H1 (cell line): ENCODE measurements around the gene ABCD1.

Experiments
- CTCF ChIP-seq, 3 experiments: IDR thresholded peaks; 1 replicate in 2 of 3; 2 replicates in 1 of 3; pipeline versions ENCODE4 v1.5.1 to v1.6.1; 2011; ENCODE audit warnings: low read length in 3 of 3, mild to moderate bottlenecking in 3 of 3, inconsistent platforms in 2 of 3, low read depth in 1 of 3, moderate library complexity in 1 of 3; ENCODE audit not compliant: insufficient read depth in 1 of 3; ENCODE audit errors: control extremely low read depth in 1 of 3
- EP300 ChIP-seq, 2 experiments: IDR thresholded peaks; 1 replicate in 1 of 2; 2 replicates in 1 of 2; pipeline ENCODE4 v1.6.1; 2011 to 2012; ENCODE audit warnings: low read depth in 2 of 2, low read length in 2 of 2, mild to moderate bottlenecking in 2 of 2, borderline replicate concordance in 1 of 2, inconsistent platforms in 1 of 2, moderate library complexity in 1 of 2
- MAX ChIP-seq: IDR thresholded peaks from 2 replicates; pipeline ENCODE4 v1.6.1; 2012; ENCODE audit warnings: inconsistent platforms
- RFX5 ChIP-seq: IDR thresholded peaks from 2 replicates; pipeline ENCODE4 v1.6.1; 2011; ENCODE audit warnings: low read depth, low read length, improper control_type of control experiment, borderline replicate concordance
- SIN3A ChIP-seq, 2 experiments: IDR thresholded peaks in 1 of 2; conservative IDR thresholded peaks in 1 of 2; 2 replicates each; pipeline ENCODE4 v1.6.1; 2011 to 2012; ENCODE audit warnings: low read length in 2 of 2, improper control_type of control experiment in 1 of 2, low read depth in 1 of 2, mild to moderate bottlenecking in 1 of 2
- SP4 ChIP-seq: IDR thresholded peaks from 2 replicates; pipeline ENCODE4 v1.6.1; 2012; ENCODE audit warnings: low read length, inconsistent platforms
- TAF1 ChIP-seq: IDR thresholded peaks from 2 replicates; pipeline ENCODE4 v1.6.1; 2011; ENCODE audit warnings: mild to moderate bottlenecking, low read depth, low read length
- TCF12 ChIP-seq: IDR thresholded peaks from 2 replicates; pipeline ENCODE4 v1.6.1; 2011; ENCODE audit warnings: low read depth, mild to moderate bottlenecking, low read length
- TF ChIP-seq, protein P1 (sequence below): IDR thresholded peaks from 2 replicates; pipeline ENCODE4 v1.6.1; 2012; ENCODE audit warnings: low read length, inconsistent platforms

GRCh38 chrX:153687121-153688039 is 37.3 kb upstream of the ABCD1 start, which contains the start of gene SLC6A8:
- peak in 2 of 3 experiments; percentile 30 to 33; a peak in 3 of 4 replicates for TF ChIP-seq CTCF (IDR thresholded peaks at IDR 0.05; ENCODE audit: control extremely low read depth in 1 of 3, insufficient read depth in 1 of 3, low read depth in 1 of 3, low read length in 3 of 3)
- TF ChIP-seq, protein P1, sequence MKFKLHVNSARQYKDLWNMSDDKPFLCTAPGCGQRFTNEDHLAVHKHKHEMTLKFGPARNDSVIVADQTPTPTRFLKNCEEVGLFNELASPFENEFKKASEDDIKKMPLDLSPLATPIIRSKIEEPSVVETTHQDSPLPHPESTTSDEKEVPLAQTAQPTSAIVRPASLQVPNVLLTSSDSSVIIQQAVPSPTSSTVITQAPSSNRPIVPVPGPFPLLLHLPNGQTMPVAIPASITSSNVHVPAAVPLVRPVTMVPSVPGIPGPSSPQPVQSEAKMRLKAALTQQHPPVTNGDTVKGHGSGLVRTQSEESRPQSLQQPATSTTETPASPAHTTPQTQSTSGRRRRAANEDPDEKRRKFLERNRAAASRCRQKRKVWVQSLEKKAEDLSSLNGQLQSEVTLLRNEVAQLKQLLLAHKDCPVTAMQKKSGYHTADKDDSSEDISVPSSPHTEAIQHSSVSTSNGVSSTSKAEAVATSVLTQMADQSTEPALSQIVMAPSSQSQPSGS = no peak
- TF ChIP-seq EP300 (IDR thresholded peaks at IDR 0.05; ENCODE audit: borderline replicate concordance in 1 of 2, low read depth in 2 of 2, low read length in 2 of 2) = no peak
- no peak for TF ChIP-seq MAX
- no peak for TF ChIP-seq SP4
- TF ChIP-seq TCF12 = no peak
- TF ChIP-seq RFX5 = no peak
- TF ChIP-seq SIN3A (conservative IDR thresholded peaks at IDR 0.05 in 1 of 2, IDR thresholded peaks at IDR 0.05 in 1 of 2; ENCODE audit: low read depth in 1 of 2, low read length in 2 of 2) = no peak
- TF ChIP-seq TAF1 = peak; percentile 75
